Panc1 (cell line): ENCODE results near the gene LCE7A.

Experiments used
- POLR2AphosphoS5 ChIP-seq: IDR thresholded peaks from 2 replicates; pipeline ENCODE4 v1.6.1; 2012; ENCODE audit warnings: mild to moderate bottlenecking, low read depth, low read length, moderate library complexity
- TF ChIP-seq, protein P1 (sequence below): fragments of 450-650 bp; IDR thresholded peaks from 2 replicates; pipeline ENCODE4 v1.5.1; 2017; ENCODE audit warnings: mild to moderate bottlenecking

DNA sequence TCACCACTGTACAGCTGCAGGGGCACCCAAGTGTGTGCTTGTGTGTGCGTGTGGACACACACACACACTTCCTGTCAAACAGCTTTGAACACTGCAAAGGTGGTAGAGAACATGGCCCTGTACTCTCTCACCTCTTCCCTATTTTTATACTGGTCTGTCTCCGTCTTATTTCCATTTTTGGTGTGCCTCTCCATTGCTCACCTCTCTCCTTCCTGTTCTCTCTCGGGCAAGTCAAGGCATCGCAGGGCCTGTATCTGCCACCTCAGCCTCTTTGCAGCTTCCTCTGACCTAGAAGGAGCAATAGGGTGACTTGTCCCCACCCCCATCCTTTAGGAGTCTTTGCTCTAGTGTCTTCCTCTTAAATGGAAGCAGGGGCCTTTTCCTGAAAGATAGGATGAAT lies 20.5 kb downstream of the LCE7A start:
- TF ChIP-seq, protein P1, sequence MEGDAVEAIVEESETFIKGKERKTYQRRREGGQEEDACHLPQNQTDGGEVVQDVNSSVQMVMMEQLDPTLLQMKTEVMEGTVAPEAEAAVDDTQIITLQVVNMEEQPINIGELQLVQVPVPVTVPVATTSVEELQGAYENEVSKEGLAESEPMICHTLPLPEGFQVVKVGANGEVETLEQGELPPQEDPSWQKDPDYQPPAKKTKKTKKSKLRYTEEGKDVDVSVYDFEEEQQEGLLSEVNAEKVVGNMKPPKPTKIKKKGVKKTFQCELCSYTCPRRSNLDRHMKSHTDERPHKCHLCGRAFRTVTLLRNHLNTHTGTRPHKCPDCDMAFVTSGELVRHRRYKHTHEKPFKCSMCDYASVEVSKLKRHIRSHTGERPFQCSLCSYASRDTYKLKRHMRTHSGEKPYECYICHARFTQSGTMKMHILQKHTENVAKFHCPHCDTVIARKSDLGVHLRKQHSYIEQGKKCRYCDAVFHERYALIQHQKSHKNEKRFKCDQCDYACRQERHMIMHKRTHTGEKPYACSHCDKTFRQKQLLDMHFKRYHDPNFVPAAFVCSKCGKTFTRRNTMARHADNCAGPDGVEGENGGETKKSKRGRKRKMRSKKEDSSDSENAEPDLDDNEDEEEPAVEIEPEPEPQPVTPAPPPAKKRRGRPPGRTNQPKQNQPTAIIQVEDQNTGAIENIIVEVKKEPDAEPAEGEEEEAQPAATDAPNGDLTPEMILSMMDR, result no peak
- no peak for TF ChIP-seq POLR2AphosphoS5
